Chondrocyte (in vitro differentiated cells): ENCODE measurements around the gene IQCB1. TPM values are rescaled to one million over a fixed set of nuclear protein-coding genes. Genes with fewer than 3 reads are reported as not detected.
"Not testable (repeated sequence)": the region's sequence is repeated elsewhere in the genome, so short reads cannot be mapped to it uniquely, and the experiment has no call there.

Experiments used
- DNase-seq: peaks from one replicate; pipeline ENCODE4 v3.0.0; 2021; ENCODE audit warnings: mixed read lengths, low spot score
- H3K27ac Mint-ChIP-seq: one replicate; pipeline ENCODE4 v1.8.0; 2021; ENCODE audit warnings: mild to moderate bottlenecking, moderate library complexity, mixed read lengths; ENCODE audit not compliant: unreplicated experiment
- H3K27me3 Mint-ChIP-seq: 2 replicates; pipeline ENCODE4 v1.8.0; 2021; ENCODE audit warnings: low read depth, mixed read lengths
- H3K36me3 Mint-ChIP-seq: 2 replicates; pipeline ENCODE4 v1.8.0; 2021; ENCODE audit warnings: low read depth, mixed read lengths
- H3K4me1 Mint-ChIP-seq: 2 replicates; pipeline ENCODE4 v1.8.0; 2021; ENCODE audit warnings: low read depth, mild to moderate bottlenecking, mixed read lengths
- H3K4me3 Mint-ChIP-seq: one replicate; pipeline ENCODE4 v1.8.0; 2021; ENCODE audit warnings: mild to moderate bottlenecking, moderate library complexity, mixed read lengths; ENCODE audit not compliant: unreplicated experiment
- H3K9me3 Mint-ChIP-seq: 2 replicates; pipeline ENCODE4 v1.8.0; 2021; ENCODE audit warnings: low read depth, mixed read lengths
- CTCF ChIP-seq: fragments of 200-600 bp; sonication (generic); IDR thresholded peaks from 2 replicates; pipeline ENCODE4 v1.5.0; 2021; ENCODE audit warnings: antibody characterized with exemption, mild to moderate bottlenecking, moderate library complexity
- total RNA-seq: library from RNA; stranded (reverse); gene quantifications from 3 replicates; pipeline ENCODE4 v1.2.1, GENCODE V29; 2021

IQCB1 gene
- total RNA-seq, 1 donor from 2014 or later = 12.6 TPM

DNA sequence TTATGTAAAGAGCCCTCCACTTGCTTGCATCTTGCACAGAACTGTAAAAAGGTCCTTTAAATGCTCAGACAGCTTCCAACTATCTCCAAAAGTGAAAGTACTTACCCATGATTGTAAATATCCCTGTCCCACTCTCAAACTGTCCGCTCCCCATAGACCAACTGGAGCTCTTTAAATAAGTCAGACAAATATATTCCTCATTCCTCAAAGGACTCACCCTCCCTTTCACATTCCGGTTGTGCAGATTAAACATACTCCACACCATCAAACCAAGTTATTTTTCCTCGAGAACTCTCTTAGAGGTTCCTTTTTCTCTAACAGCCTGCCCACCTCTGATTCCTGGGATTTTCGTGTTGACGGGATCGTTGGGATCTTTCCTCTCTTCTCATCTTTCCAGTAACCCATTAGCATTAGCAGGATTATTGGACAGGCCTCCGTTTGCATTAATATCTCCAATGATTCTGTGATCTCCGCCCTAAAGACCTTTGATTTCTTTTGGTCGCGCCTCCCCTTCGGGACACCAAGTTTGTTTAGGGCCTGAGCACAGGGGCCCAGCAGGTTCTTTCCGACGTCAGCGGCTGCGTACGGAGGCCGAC, 86.1 kb downstream of the IQCB1 start:
- TF ChIP-seq CTCF = no peak

DNA sequence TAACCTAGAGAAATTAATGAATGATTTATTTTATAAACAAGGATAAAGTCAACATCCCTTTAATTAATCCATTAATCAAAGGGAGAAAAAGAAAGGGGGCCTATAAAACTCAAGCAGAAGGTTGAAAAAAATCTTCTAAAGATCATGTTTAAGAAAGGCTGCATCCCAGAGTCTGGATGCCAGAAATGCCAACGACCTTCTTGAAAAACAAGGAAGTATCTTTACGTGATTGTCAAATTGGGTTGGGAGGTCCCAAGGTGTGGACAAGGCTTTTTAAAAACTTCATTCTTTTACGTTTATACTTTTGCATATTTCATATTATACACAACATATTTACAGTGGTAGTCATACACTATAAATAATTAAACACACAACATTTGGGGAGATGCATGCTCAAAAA, 86.9 kb downstream of the IQCB1 start:
- H3K4me3 Mint-ChIP-seq = no peak overlapping the region
- no peak for TF ChIP-seq CTCF
- no peak overlapping the region for H3K27ac Mint-ChIP-seq
- peaks cover 3% of the 10 kb centered on the region for H3K27me3 Mint-ChIP-seq
- H3K9me3 Mint-ChIP-seq = no peaks in the 10 kb centered on the region
- H3K36me3 Mint-ChIP-seq = no peaks in the 10 kb centered on the region
- DNase-seq = no peak
- H3K4me1 Mint-ChIP-seq = peaks cover 3% of the 10 kb centered on the region

More for the DNA sequence above, 86.1 kb downstream of the IQCB1 start:
- Mint-ChIP-seq H3K4me1 (peaks cover 3% of the 10 kb centered on the region), H3K27me3 (peaks cover 5% of the 10 kb centered on the region), H3K9me3 (no peaks in the 10 kb centered on the region), H3K4me3 (no peak overlapping the region), H3K36me3 (no peaks in the 10 kb centered on the region), H3K27ac (no peak overlapping the region)
- DNase-seq = no peak

DNA sequence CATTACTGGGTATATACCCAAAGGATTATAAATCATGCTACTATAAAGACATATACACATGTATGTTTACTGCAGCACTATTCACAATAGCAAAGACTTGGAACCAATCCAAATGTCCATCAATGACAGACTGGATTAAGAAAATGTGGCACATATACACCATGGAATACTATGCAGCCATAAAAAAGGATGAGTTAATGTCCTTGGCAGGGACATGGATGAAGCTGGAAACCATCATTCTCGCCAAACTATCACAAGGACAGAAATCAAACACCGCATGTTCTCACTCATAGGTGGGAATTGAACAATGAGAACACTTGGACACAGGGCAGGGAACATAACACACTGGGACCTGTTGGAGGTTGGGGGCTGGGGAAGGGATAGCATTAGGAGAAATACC, 91.8 kb downstream of the IQCB1 start:
- not testable (repeated sequence) for H3K27me3 Mint-ChIP-seq, H3K9me3 Mint-ChIP-seq, H3K36me3 Mint-ChIP-seq, DNase-seq, H3K27ac Mint-ChIP-seq, H3K4me3 Mint-ChIP-seq
- peaks cover 37% of the 10 kb centered on the region for H3K4me1 Mint-ChIP-seq

GRCh38 chr3:121740896-121741295, 94.0 kb downstream of the IQCB1 start:
- Mint-ChIP-seq H3K27ac (peak overlapping the region; percentile 77), H3K36me3 (peaks cover 2% of the 10 kb centered on the region), H3K4me1 (peaks cover 44% of the 10 kb centered on the region), H3K4me3 (no peak overlapping the region), H3K9me3 (peaks cover 6% of the 10 kb centered on the region), H3K27me3 (no peaks in the 10 kb centered on the region)
- DNase-seq = no peak
- no peak for TF ChIP-seq CTCF

DNA sequence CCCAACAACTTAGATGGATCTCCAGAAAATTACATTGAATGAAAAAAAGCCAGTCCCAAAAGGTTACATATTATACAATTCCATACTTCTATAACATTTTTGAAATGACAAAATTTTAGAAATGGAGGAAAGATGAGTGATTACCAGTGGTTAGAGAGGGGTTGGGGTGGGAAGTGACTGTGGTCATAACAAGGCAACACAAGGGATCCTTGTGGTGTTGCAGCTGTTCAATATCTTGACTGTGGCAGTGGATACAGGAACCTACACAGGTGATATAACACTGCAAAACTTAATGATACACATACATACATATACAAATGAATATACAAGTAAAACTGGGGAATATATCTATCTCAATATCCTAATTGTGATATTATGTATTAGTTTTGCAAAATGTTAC, 95.0 kb downstream of the IQCB1 start:
- H3K9me3 Mint-ChIP-seq = peaks cover 6% of the 10 kb centered on the region

More for the DNA sequence above, 95.0 kb downstream of the IQCB1 start:
- no peak for TF ChIP-seq CTCF
- H3K27ac Mint-ChIP-seq = peak overlapping the region; percentile 42
- H3K36me3 Mint-ChIP-seq = peaks cover 2% of the 10 kb centered on the region
- no peak for DNase-seq
- H3K27me3 Mint-ChIP-seq = no peaks in the 10 kb centered on the region
- no peak overlapping the region for H3K4me3 Mint-ChIP-seq
- H3K4me1 Mint-ChIP-seq = peaks cover 54% of the 10 kb centered on the region
